Muscle of back (tissue), 11 donors: ENCODE measurements around the gene RND3. TPM values are rescaled to one million over a fixed set of nuclear protein-coding genes. Genes with fewer than 3 reads are reported as not detected.
A peak's percentile ranks its signal among the peaks of the same experiment; 100 is the strongest.

Source experiments
- DNase-seq, 3 donors: peaks; one replicate each; pipeline versions ENCODE4 v3.0.0 to v3.0.0-alpha.2; 2013
- polyA plus RNA-seq, 10 donors: library from polyadenylated mRNA; unstranded; fragments of 120-200 nt; gene quantifications; one replicate each; pipeline ENCODE4 v1.2.1, GENCODE V29; 2013; ENCODE audit not compliant: insufficient read length in 10 of 10

RND3 gene
- polyA plus RNA-seq, 10 donors = 38.0 to 76.1 (median 54.9) TPM

GRCh38 chr2:150495993-150496627 is 8.6 kb upstream of the RND3 start:
- DNase-seq = peak in 2 of 3 donors; percentile 67 to 94

GRCh38 chr2:150495001-150495400 is 7.5 kb upstream of the RND3 start:
- DNase-seq = no peak

- DNase-seq = no peak
Measured at GRCh38 chr2:150494234-150494945, 6.9 kb upstream of the RND3 start.

- no peak for DNase-seq
Measured at GRCh38 chr2:150491943-150492342, 4.5 kb upstream of the RND3 start.

- no peak for DNase-seq
Measured at GRCh38 chr2:150491430-150491829, 4.0 kb upstream of the RND3 start.

- DNase-seq = no peak
Measured at GRCh38 chr2:150490466-150490865, 3.0 kb upstream of the RND3 start.

GRCh38 chr2:150486539-150487484 is 655 bp downstream of the RND3 start:
- DNase-seq = peak in 2 of 3 donors; percentile 66 to 86

- peak; percentile 73 to 91 (median 80) for DNase-seq
Measured at GRCh38 chr2:150485871-150486538, 1.5 kb downstream of the RND3 start.

GRCh38 chr2:150485114-150485870 is 2.2 kb downstream of the RND3 start:
- peak in 2 of 3 donors; percentile 84 to 94 for DNase-seq

- peak in 2 of 3 donors; percentile 56 to 83 for DNase-seq
Measured at GRCh38 chr2:150484461-150485021, 2.9 kb downstream of the RND3 start.

GRCh38 chr2:150484006-150484405 is 3.5 kb downstream of the RND3 start:
- peak in 1 of 3 donors; percentile 32 for DNase-seq

- DNase-seq = peak in 1 of 3 donors; percentile 17
Measured at GRCh38 chr2:150483532-150483931, 3.9 kb downstream of the RND3 start.

GRCh38 chr2:150482667-150483400 is 4.6 kb downstream of the RND3 start:
- DNase-seq = peak in 1 of 3 donors; percentile 35

- DNase-seq = peak in 1 of 3 donors; percentile 46
Measured at GRCh38 chr2:150482111-150482510, 5.4 kb downstream of the RND3 start.

- no peak for DNase-seq
Measured at GRCh38 chr2:150480971-150481830, 6.3 kb downstream of the RND3 start.

GRCh38 chr2:150480241-150480640 is 7.2 kb downstream of the RND3 start:
- peak in 1 of 3 donors; percentile 34 for DNase-seq

- DNase-seq = peak in 1 of 3 donors; percentile 25
Measured at GRCh38 chr2:150479075-150479915, 8.2 kb downstream of the RND3 start.
